GM08714 (cell line): ENCODE results near the gene VAC14.

Source experiments
- H3K4me3 ChIP-seq: fragments of 200-500 bp; sonication (Bioruptor generic); 2 replicates; pipeline ENCODE4 v1.5.1; 2014; ENCODE audit warnings: mild to moderate bottlenecking, low read length, inconsistent platforms
- ZNF274 ChIP-seq: IDR thresholded peaks from 2 replicates; pipeline ENCODE4 v1.6.1; 2012; ENCODE audit warnings: mild to moderate bottlenecking, low read depth, low read length

Gene VAC14

GRCh38 chr16:70721202-70721963 is 79.6 kb downstream of the VAC14 start:
- no peak for TF ChIP-seq ZNF274
- no peak overlapping the region for H3K4me3 ChIP-seq

- TF ChIP-seq ZNF274, result no peak
- no peak overlapping the region for H3K4me3 ChIP-seq
Measured at GRCh38 chr16:70720425-70721201, 80.3 kb downstream of the VAC14 start.

GRCh38 chr16:70717065-70717464 is 83.9 kb downstream of the VAC14 start:
- TF ChIP-seq ZNF274, result no peak
- H3K4me3 ChIP-seq, result no peak overlapping the region

GRCh38 chr16:70715860-70716357 is 85.0 kb downstream of the VAC14 start:
- TF ChIP-seq ZNF274, result no peak
- H3K4me3 ChIP-seq, result no peak overlapping the region

GRCh38 chr16:70715055-70715858 is 85.7 kb downstream of the VAC14 start:
- no peak overlapping the region for H3K4me3 ChIP-seq
- TF ChIP-seq ZNF274, result no peak

GRCh38 chr16:70714581-70715054 is 86.3 kb downstream of the VAC14 start:
- no peak overlapping the region for H3K4me3 ChIP-seq
- TF ChIP-seq ZNF274, result no peak

- no peak overlapping the region for H3K4me3 ChIP-seq
- TF ChIP-seq ZNF274, result no peak
Measured at GRCh38 chr16:70713824-70714223, 87.1 kb downstream of the VAC14 start.

GRCh38 chr16:70713342-70713741 is 87.6 kb downstream of the VAC14 start:
- no peak overlapping the region for H3K4me3 ChIP-seq
- TF ChIP-seq ZNF274, result no peak

- H3K4me3 ChIP-seq, result no peak overlapping the region
- no peak for TF ChIP-seq ZNF274
Measured at GRCh38 chr16:70712942-70713341, 88.0 kb downstream of the VAC14 start.

- H3K4me3 ChIP-seq, result no peak overlapping the region
- TF ChIP-seq ZNF274, result no peak
Measured at GRCh38 chr16:70712359-70712758, 88.6 kb downstream of the VAC14 start.

- H3K4me3 ChIP-seq, result no peak overlapping the region
- no peak for TF ChIP-seq ZNF274
Measured at GRCh38 chr16:70711211-70712031, 89.5 kb downstream of the VAC14 start.

- H3K4me3 ChIP-seq, result no peak overlapping the region
- TF ChIP-seq ZNF274, result no peak
Measured at GRCh38 chr16:70710422-70711210, 90.3 kb downstream of the VAC14 start.

- H3K4me3 ChIP-seq, result no peak overlapping the region
- TF ChIP-seq ZNF274, result no peak
Measured at GRCh38 chr16:70709942-70710341, 91.0 kb downstream of the VAC14 start.
